Spleen (tissue), 7 donors: ENCODE measurements around the gene SCUBE1.
A peak's percentile ranks its signal among the peaks of the same experiment; 100 is the strongest.

Experiments
- CTCF ChIP-seq, 11 experiments: fragments of 200-600 bp in 7 of 11; fragments of 450-650 bp in 4 of 11; sonication (generic) in 4 of 11; IDR thresholded peaks in 8 of 11; conservative IDR thresholded peaks in 3 of 11; 1 replicate in 7 of 11; 2 replicates in 4 of 11; pipeline versions ENCODE4 v1.4.0 to v1.8.0; 2016 to 2021; ENCODE audit warnings: antibody characterized with exemption in 11 of 11, inconsistent platforms in 4 of 11, mild to moderate bottlenecking in 1 of 11
- POLR2A ChIP-seq, 3 donors: fragments of 450-650 bp; IDR thresholded peaks; one replicate each; pipeline ENCODE4 v1.5.1; 2017; ENCODE audit warnings: antibody characterized with exemption in 3 of 3, mild to moderate bottlenecking in 1 of 3
- POLR2AphosphoS5 ChIP-seq, 3 donors: sonication (generic); formaldehyde crosslinking; IDR thresholded peaks; one replicate each; pipeline ENCODE4 v1.5.1; 2017; ENCODE audit warnings: antibody characterized with exemption in 3 of 3
- donor health status: DM: no; HTN: no; CAD: no; lungs with moderate emphysema.
- donor health status: DM: no; HTN: no; CAD: no.
- donor health status: DM: no; HTN: no; CAD: no.

- TF ChIP-seq POLR2A (IDR thresholded peaks at IDR 0.05) (no peak), CTCF (IDR thresholded peaks at IDR 0.05 in 8 of 11, conservative IDR thresholded peaks at IDR 0.05 in 3 of 11) (no peak), POLR2AphosphoS5 (IDR thresholded peaks at IDR 0.05) (peak in 1 of 3 donors; percentile 18)
Observed at GRCh38 chr22:43227239-43227630, 115.9 kb downstream of the SCUBE1 start.
